ENCODE measurements around the gene JUP. TPM values are rescaled to one million over a fixed set of nuclear protein-coding genes. Genes with fewer than 3 reads are reported as not detected.

Gene JUP
- total RNA-seq = 1 to 10 TPM in 1 of 2 experiments, under 1 TPM in 1; 0.63 to 1.1 TPM

GRCh38 chr17:41786227-41787020 lies at the start of gene JUP:
TSS of gene JUP (minus strand) at chr17:41786711. CDS start at chr17:41771854, 14,857 bp downstream.

GRCh38 chr17:41835800-41836549 lies 49.5 kb upstream of the JUP start, which contains the start of gene NT5C3B:
TSS of gene NT5C3B (minus strand) at chr17:41836232. CDS start at chr17:41836193, 39 bp downstream.

GRCh38 chr17:41812381-41813151 lies 26.1 kb upstream of the JUP start, which contains the start of gene FKBP10:
TSS of gene FKBP10 (plus strand) at chr17:41813004. CDS start at chr17:41813035, 31 bp downstream.

GRCh38 chr17:41811549-41812380 lies 25.3 kb upstream of the JUP start, which contains the start of gene P3H4:
TSS of gene P3H4 (minus strand) at chr17:41811949. CDS start at chr17:41811915, 34 bp downstream.

GRCh38 chr17:41734139-41734948 lies 52.2 kb downstream of the JUP start, which contains the start of gene HAP1:
TSS of gene HAP1 (minus strand) at chr17:41734643. CDS start at chr17:41734634, 9 bp downstream.

GRCh38 chr17:41711669-41712400 lies 74.7 kb downstream of the JUP start, which contains the start of gene GAST:
TSS of gene GAST (plus strand) at chr17:41712331. CDS start at chr17:41715437, 3,106 bp downstream.

Other genes with a start within 250 kb of the JUP start
- gene KRT9, start 214.7 kb downstream of the JUP start, total RNA-seq = not detected
- not detected for gene KRT14, start 199.8 kb downstream of the JUP start, total RNA-seq
- not detected for gene KRT16, start 173.9 kb downstream of the JUP start, total RNA-seq
- not detected for gene KRT17, start 162.1 kb downstream of the JUP start, total RNA-seq
- 100 to 1,000 TPM; 768 to 814 TPM for gene EIF1, start 97.8 kb downstream of the JUP start, total RNA-seq
- gene GAST, start 74.4 kb downstream of the JUP start, total RNA-seq = not detected
- gene HAP1, start 52.1 kb downstream of the JUP start, total RNA-seq = under 1 TPM in 1 of 2 experiments, not detected in 1; 0.05 TPM
- 1 to 10 TPM; 2.9 to 3.3 TPM for gene P3H4, start 25.2 kb upstream of the JUP start, total RNA-seq
- not detected for gene FKBP10, start 26.3 kb upstream of the JUP start, total RNA-seq
- 10 to 100 TPM; 18.4 to 19.9 TPM for gene NT5C3B, start 49.5 kb upstream of the JUP start, total RNA-seq
- not detected for gene KLHL10, start 51.1 kb upstream of the JUP start, total RNA-seq
- gene KLHL11, start 78.7 kb upstream of the JUP start, total RNA-seq = 10 to 100 TPM; 12.0 to 12.1 TPM
- 100 to 1,000 TPM; 141 to 143 TPM for gene ACLY, start 132.2 kb upstream of the JUP start, total RNA-seq
- 1 to 10 TPM in 1 of 2 experiments, under 1 TPM in 1; 0.89 to 1.4 TPM for gene ODAD4, start 143.9 kb upstream of the JUP start, total RNA-seq
- 10 to 100 TPM; 53.9 to 62.0 TPM for gene CNP, start 180.1 kb upstream of the JUP start, total RNA-seq
- gene DNAJC7, start 230.7 kb upstream of the JUP start, total RNA-seq = 10 to 100 TPM; 76.0 to 79.6 TPM
- gene NKIRAS2, start 233.4 kb upstream of the JUP start, total RNA-seq = 10 to 100 TPM; 20.8 to 21.4 TPM